Trophoblast cell (in vitro differentiated cells and primary cell): ENCODE measurements around the gene PAQR6.

Experiments
- DNase-seq, 2 donors: peaks; one replicate each; pipeline ENCODE4 v3.0.0-alpha.2; 2016
- H2AFZ ChIP-seq: 2 replicates; pipeline ENCODE4 v1.6.1; 2013; ENCODE audit warnings: low read length, moderate library complexity, mild to moderate bottlenecking; ENCODE audit not compliant: insufficient read depth, poor library complexity
- H2AK5ac ChIP-seq: 2 replicates; pipeline ENCODE4 v1.6.1; 2013; ENCODE audit warnings: mild to moderate bottlenecking, low read length
- H2BK120ac ChIP-seq: 2 replicates; pipeline ENCODE4 v1.6.1; 2013; ENCODE audit warnings: low read length, mild to moderate bottlenecking, moderate library complexity; ENCODE audit not compliant: insufficient read depth, poor library complexity
- H2BK12ac ChIP-seq: 2 replicates; pipeline ENCODE4 v1.6.1; 2013; ENCODE audit warnings: mild to moderate bottlenecking, low read length, moderate library complexity
- H2BK5ac ChIP-seq: 2 replicates; pipeline ENCODE4 v1.6.1; 2013; ENCODE audit warnings: low read length, low read depth, moderate library complexity, mild to moderate bottlenecking; ENCODE audit not compliant: poor library complexity
- H3K14ac ChIP-seq: 2 replicates; pipeline ENCODE4 v1.6.1; 2013; ENCODE audit warnings: mild to moderate bottlenecking, low read length
- H3K18ac ChIP-seq: 2 replicates; pipeline ENCODE4 v1.6.1; 2013; ENCODE audit warnings: mild to moderate bottlenecking, low read length
- H3K23ac ChIP-seq: 2 replicates; pipeline ENCODE4 v1.6.1; 2013; ENCODE audit warnings: low read length
- H3K27ac ChIP-seq: 2 replicates; pipeline ENCODE4 v1.5.1; 2013; ENCODE audit warnings: low read depth, mild to moderate bottlenecking, inconsistent platforms, low read length, moderate library complexity
- H3K27me3 ChIP-seq: 2 replicates; pipeline ENCODE4 v1.6.1; 2013; ENCODE audit warnings: inconsistent platforms, mild to moderate bottlenecking, low read length, moderate library complexity; ENCODE audit not compliant: insufficient read depth
- H3K36me3 ChIP-seq, 2 experiments: 1 replicate in 1 of 2; 2 replicates in 1 of 2; pipeline ENCODE4 v1.6.1; 2013; ENCODE audit warnings: low read length in 2 of 2, mild to moderate bottlenecking in 2 of 2, moderate library complexity in 1 of 2; ENCODE audit not compliant: insufficient read depth in 2 of 2, control insufficient read depth in 1 of 2
- H3K4ac ChIP-seq: 2 replicates; pipeline ENCODE4 v1.6.1; 2013; ENCODE audit warnings: low read depth, mild to moderate bottlenecking, low read length, moderate library complexity
- H3K4me1 ChIP-seq, 2 experiments: 1 replicate in 1 of 2; 2 replicates in 1 of 2; pipeline ENCODE4 v1.6.1; 2013; ENCODE audit warnings: low read length in 2 of 2, mild to moderate bottlenecking in 2 of 2, moderate library complexity in 1 of 2; ENCODE audit not compliant: insufficient read depth in 2 of 2, control insufficient read depth in 1 of 2
- H3K4me2 ChIP-seq: 2 replicates; pipeline ENCODE4 v1.6.1; 2013; ENCODE audit warnings: inconsistent platforms, mild to moderate bottlenecking, low read length, moderate library complexity
- H3K4me3 ChIP-seq: 2 replicates; pipeline ENCODE4 v1.5.1; 2013; ENCODE audit warnings: mild to moderate bottlenecking, low read depth, low read length, inconsistent platforms
- H3K79me1 ChIP-seq: one replicate; pipeline ENCODE4 v1.6.1; 2013; ENCODE audit warnings: low read length
- H3K79me2 ChIP-seq: 2 replicates; pipeline ENCODE4 v1.6.1; 2013; ENCODE audit warnings: low read length, mild to moderate bottlenecking; ENCODE audit not compliant: control insufficient read depth, insufficient read depth, poor library complexity
- H3K9ac ChIP-seq: 2 replicates; pipeline ENCODE4 v1.6.1; 2013; ENCODE audit warnings: mild to moderate bottlenecking, low read length
- H3K9me3 ChIP-seq: 2 replicates; pipeline ENCODE4 v1.6.1; 2013; ENCODE audit warnings: low read depth, mild to moderate bottlenecking, control low read depth, inconsistent platforms, low read length; ENCODE audit not compliant: insufficient read depth
- H4K12ac ChIP-seq: 2 replicates; pipeline ENCODE4 v1.6.1; 2013; ENCODE audit warnings: low read depth, mild to moderate bottlenecking, low read length, moderate library complexity
- H4K8ac ChIP-seq: 2 replicates; pipeline ENCODE4 v1.6.1; 2013; ENCODE audit warnings: low read depth, mild to moderate bottlenecking, low read length, moderate library complexity
- H4K91ac ChIP-seq: one replicate; pipeline ENCODE4 v1.6.1; 2013; ENCODE audit warnings: low read depth, mild to moderate bottlenecking, low read length, moderate library complexity
- WGBS: extraction: QIAGEN DNeasy Blood & Tissue Kit; methylation state at CpG from one replicate; pipeline ENCODE4 v1.1.7; 2013; ENCODE audit warnings: missing lambda C conversion rate; ENCODE audit not compliant: insufficient read length, insufficient coverage; ENCODE audit errors: extremely low coverage; 5-methylcytosine and 5-hydroxymethylcytosine counted together

PAQR6 gene

GRCh38 chr1:156291226-156292061 lies 43.6 kb upstream of the PAQR6 start:
- no peak overlapping the region for H2BK5ac ChIP-seq
- H4K8ac ChIP-seq: peak overlapping the region; percentile 16
- H3K23ac ChIP-seq: no peak overlapping the region
- H3K4me1 ChIP-seq: peaks cover 7 to 9% of the 10 kb centered on the region in 2 experiments
- no peaks in the 10 kb centered on the region for H3K9me3 ChIP-seq
- H2BK12ac ChIP-seq: no peak overlapping the region
- H3K79me2 ChIP-seq: peaks cover 7% of the 10 kb centered on the region
- H3K9ac ChIP-seq: peak overlapping the region; percentile 17
- peaks cover 7% of the 10 kb centered on the region for H3K79me1 ChIP-seq
- WGBS: no CpG with 5 or more reads among the region's 37 CpGs
- no peak overlapping the region for H2BK120ac ChIP-seq
- H3K4me2 ChIP-seq: peak overlapping the region; percentile 65
- peaks cover 12 to 13% of the 10 kb centered on the region in 2 experiments for H3K36me3 ChIP-seq
- DNase-seq: peak; percentile 85 to 87
- peak overlapping the region; percentile 32 for H2AFZ ChIP-seq
- peak overlapping the region; percentile 21 for H2AK5ac ChIP-seq
- H3K14ac ChIP-seq: peak overlapping the region; percentile 58
- H4K91ac ChIP-seq: peak overlapping the region; percentile 3
- no peak overlapping the region for H3K27ac ChIP-seq
- H4K12ac ChIP-seq: peak overlapping the region; percentile 4
- H3K18ac ChIP-seq: no peak overlapping the region
- no peak overlapping the region for H3K4ac ChIP-seq
- peak overlapping the region; percentile 69 for H3K4me3 ChIP-seq
- no peaks in the 10 kb centered on the region for H3K27me3 ChIP-seq

DNA sequence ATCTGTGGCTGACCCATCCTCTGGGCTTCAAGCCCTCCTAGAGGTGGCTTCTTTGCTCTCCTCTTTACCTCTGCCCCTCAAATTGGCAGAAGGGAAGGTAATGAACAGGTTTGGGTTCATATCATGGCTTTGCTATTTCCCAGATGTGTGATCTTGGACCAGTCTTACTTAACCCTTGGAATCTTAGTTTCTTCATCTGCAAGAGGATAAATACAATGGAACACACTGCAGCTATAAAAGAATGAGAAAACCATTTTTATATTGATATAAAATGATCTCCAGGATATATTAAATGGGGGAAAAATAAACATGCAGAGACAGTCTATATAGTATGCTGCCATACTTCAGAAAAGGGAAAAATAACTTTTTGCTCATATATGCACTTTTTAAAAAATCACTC lies 42.0 kb upstream of the PAQR6 start:
- no peak overlapping the region for H3K4me2 ChIP-seq

GRCh38 chr1:156286061-156286460 lies 38.2 kb upstream of the PAQR6 start:
- H3K79me1 ChIP-seq: peaks cover 5% of the 10 kb centered on the region
- no peak overlapping the region for H2BK120ac ChIP-seq
- H2BK12ac ChIP-seq: no peak overlapping the region
- WGBS: no CpG with 5 or more reads among the region's 8 CpGs
- H3K9me3 ChIP-seq: no peaks in the 10 kb centered on the region
- H3K14ac ChIP-seq: no peak overlapping the region
- no peak overlapping the region for H2BK5ac ChIP-seq
- H3K36me3 ChIP-seq: peaks cover 2 to 7% of the 10 kb centered on the region in 2 experiments
- no peak overlapping the region for H3K18ac ChIP-seq
- no peak overlapping the region for H4K91ac ChIP-seq
- H3K27me3 ChIP-seq: no peaks in the 10 kb centered on the region
- H3K4me1 ChIP-seq: peaks cover 20 to 21% of the 10 kb centered on the region in 2 experiments
- no peak overlapping the region for H3K4me3 ChIP-seq
- H3K9ac ChIP-seq: no peak overlapping the region
- no peak overlapping the region for H2AK5ac ChIP-seq
- no peak overlapping the region for H3K27ac ChIP-seq
- peaks cover 15% of the 10 kb centered on the region for H3K79me2 ChIP-seq
- H3K23ac ChIP-seq: no peak overlapping the region
- H3K4ac ChIP-seq: no peak overlapping the region
- no peak overlapping the region for H4K12ac ChIP-seq
- H3K4me2 ChIP-seq: no peak overlapping the region
- H4K8ac ChIP-seq: no peak overlapping the region
- H2AFZ ChIP-seq: no peak overlapping the region
- DNase-seq: no peak

More for the DNA sequence above, 42.0 kb upstream of the PAQR6 start:
- Histone ChIP-seq H3K27ac (no peak overlapping the region), H3K9me3 (no peaks in the 10 kb centered on the region), H2BK120ac (no peak overlapping the region), H4K91ac (no peak overlapping the region), H3K18ac (no peak overlapping the region), H2BK12ac (no peak overlapping the region), H3K27me3 (no peaks in the 10 kb centered on the region), H2AK5ac (no peak overlapping the region), H3K4ac (no peak overlapping the region), H3K23ac (no peak overlapping the region), H3K4me3 (no peak overlapping the region), H3K4me1 (peaks cover 3 to 5% of the 10 kb centered on the region in 2 experiments), H3K9ac (no peak overlapping the region), H3K14ac (no peak overlapping the region), H3K36me3 (peaks cover 13 to 18% of the 10 kb centered on the region in 2 experiments), H2AFZ (no peak overlapping the region), H2BK5ac (no peak overlapping the region), H4K8ac (no peak overlapping the region), H4K12ac (no peak overlapping the region), H3K79me2 (peaks cover 2% of the 10 kb centered on the region), H3K79me1 (peaks cover 4% of the 10 kb centered on the region)
- no peak for DNase-seq

DNA sequence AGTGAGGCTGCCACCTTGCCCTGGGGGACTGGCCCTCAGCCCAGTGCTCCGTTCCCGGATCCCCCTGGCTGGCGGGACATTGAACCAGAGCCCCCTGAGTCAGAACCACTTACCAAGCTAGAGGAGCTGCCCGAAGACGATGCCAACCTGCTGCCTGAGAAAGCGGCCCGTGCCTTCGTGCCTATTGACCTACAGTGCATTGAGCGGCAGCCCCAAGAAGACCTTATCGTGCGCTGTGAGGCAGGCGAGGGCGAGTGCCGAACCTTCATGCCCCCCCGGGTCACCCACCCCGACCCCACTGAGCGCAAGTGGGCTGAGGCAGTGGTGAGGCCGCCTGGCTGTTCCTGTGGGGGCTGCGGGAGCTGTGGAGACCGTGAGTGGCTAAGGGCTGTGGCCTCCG lies 37.6 kb upstream of the PAQR6 start:
- Histone ChIP-seq H3K9me3 (no peaks in the 10 kb centered on the region), H3K4me3 (no peak overlapping the region), H3K79me1 (peaks cover 5% of the 10 kb centered on the region), H3K27me3 (no peaks in the 10 kb centered on the region), H4K8ac (no peak overlapping the region), H3K4me2 (no peak overlapping the region), H3K14ac (no peak overlapping the region), H3K4me1 (peaks cover 20 to 21% of the 10 kb centered on the region in 2 experiments), H2BK120ac (no peak overlapping the region), H3K27ac (no peak overlapping the region), H3K18ac (no peak overlapping the region), H2BK5ac (no peak overlapping the region), H3K9ac (no peak overlapping the region), H3K36me3 (peaks cover 2 to 7% of the 10 kb centered on the region in 2 experiments), H2AFZ (no peak overlapping the region), H2BK12ac (no peak overlapping the region), H3K23ac (no peak overlapping the region), H3K4ac (no peak overlapping the region), H3K79me2 (peaks cover 16% of the 10 kb centered on the region), H4K91ac (no peak overlapping the region), H2AK5ac (no peak overlapping the region), H4K12ac (no peak overlapping the region)
- no CpG with 5 or more reads among the region's 21 CpGs for WGBS
- no peak for DNase-seq
